C4-2B (cell line): Measurements from ENCODE around the gene TRDMT1.

Experiments used
- H3K27ac ChIP-seq: fragments of 450-650 bp; 2 replicates; pipeline ENCODE4 v1.5.1; 2017
- ZFX ChIP-seq: fragments of 450-650 bp; IDR thresholded peaks from 2 replicates; pipeline ENCODE4 v1.6.1; 2017
- TF ChIP-seq, protein P1 (sequence below): fragments of 450-650 bp; conservative IDR thresholded peaks from 2 replicates; pipeline ENCODE4 v1.5.1; 2017; ENCODE audit warnings: mild to moderate bottlenecking

TRDMT1 gene

DNA sequence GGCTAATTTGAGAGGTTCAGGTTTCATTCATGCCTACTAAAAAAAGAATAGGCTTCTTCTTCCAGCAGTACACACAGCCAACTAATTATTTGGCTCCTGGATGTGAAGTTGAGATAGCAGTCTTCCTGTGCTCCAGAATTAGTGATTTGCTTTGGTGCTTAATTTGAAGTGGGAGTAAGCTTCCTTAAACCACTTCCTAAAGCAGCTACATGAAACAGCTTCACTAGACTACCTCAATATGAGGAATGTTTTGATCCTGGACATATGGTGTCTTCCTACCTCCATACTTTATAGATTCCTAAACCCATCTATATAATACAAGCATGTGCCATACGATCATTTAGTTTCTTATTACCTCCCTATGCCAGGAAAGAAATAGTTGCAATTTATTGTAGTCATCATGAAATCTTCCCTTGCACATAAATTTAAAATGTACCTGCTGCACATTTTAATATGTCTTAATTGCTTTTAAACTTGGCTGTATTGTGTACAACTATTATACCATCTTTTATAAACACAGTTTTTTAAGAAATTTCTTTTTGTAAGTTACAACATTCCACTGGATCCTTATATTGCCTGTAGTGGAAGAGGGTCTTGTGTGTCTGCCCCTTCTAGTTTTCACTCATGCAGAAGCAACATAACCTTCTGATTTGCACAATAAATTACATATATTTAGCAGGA, 35.1 kb upstream of the TRDMT1 start:
- H3K27ac ChIP-seq = no peak overlapping the region
- TF ChIP-seq, protein P1, sequence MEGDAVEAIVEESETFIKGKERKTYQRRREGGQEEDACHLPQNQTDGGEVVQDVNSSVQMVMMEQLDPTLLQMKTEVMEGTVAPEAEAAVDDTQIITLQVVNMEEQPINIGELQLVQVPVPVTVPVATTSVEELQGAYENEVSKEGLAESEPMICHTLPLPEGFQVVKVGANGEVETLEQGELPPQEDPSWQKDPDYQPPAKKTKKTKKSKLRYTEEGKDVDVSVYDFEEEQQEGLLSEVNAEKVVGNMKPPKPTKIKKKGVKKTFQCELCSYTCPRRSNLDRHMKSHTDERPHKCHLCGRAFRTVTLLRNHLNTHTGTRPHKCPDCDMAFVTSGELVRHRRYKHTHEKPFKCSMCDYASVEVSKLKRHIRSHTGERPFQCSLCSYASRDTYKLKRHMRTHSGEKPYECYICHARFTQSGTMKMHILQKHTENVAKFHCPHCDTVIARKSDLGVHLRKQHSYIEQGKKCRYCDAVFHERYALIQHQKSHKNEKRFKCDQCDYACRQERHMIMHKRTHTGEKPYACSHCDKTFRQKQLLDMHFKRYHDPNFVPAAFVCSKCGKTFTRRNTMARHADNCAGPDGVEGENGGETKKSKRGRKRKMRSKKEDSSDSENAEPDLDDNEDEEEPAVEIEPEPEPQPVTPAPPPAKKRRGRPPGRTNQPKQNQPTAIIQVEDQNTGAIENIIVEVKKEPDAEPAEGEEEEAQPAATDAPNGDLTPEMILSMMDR = no peak
- TF ChIP-seq ZFX = no peak

DNA sequence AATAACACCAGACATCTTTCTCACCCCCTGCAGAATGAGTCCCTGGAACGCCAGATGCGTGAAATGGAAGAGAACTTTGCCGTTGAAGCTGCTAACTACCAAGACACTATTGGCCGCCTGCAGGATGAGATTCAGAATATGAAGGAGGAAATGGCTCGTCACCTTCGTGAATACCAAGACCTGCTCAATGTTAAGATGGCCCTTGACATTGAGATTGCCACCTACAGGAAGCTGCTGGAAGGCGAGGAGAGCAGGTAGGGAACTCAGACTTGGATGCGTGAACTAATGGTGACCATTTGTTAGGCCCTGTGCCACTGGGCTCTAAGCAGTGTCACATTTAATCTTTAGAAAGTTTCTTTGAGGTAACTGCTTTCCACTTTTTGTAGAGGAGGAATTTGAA, 33.7 kb upstream of the TRDMT1 start:
- H3K27ac ChIP-seq = no peak overlapping the region
- TF ChIP-seq ZFX = no peak
- TF ChIP-seq, protein P1 = peak; percentile 22; the same call in 1 of the 2 replicates

DNA sequence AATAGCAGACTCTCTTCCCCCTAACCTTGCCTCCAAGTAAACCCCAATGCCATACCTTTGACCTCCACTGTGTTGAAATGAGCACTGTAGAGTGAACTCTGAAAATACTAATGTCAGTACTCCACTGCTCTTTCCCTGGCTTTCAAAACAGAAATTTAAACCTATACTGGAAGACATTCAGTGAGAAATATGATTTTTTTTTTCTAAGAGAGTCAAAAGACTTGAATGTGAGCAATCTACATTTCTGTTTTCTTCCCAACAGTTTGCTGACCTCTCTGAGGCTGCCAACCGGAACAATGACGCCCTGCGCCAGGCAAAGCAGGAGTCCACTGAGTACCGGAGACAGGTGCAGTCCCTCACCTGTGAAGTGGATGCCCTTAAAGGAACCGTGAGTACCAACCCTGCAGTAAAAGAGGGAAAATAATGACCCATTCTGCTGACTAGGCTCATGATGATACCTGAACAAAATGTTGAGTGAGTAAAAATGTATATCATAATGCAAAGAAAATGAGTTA, 33.0 kb upstream of the TRDMT1 start:
- TF ChIP-seq ZFX = no peak
- TF ChIP-seq, protein P1 = no peak
- H3K27ac ChIP-seq = no peak overlapping the region

DNA sequence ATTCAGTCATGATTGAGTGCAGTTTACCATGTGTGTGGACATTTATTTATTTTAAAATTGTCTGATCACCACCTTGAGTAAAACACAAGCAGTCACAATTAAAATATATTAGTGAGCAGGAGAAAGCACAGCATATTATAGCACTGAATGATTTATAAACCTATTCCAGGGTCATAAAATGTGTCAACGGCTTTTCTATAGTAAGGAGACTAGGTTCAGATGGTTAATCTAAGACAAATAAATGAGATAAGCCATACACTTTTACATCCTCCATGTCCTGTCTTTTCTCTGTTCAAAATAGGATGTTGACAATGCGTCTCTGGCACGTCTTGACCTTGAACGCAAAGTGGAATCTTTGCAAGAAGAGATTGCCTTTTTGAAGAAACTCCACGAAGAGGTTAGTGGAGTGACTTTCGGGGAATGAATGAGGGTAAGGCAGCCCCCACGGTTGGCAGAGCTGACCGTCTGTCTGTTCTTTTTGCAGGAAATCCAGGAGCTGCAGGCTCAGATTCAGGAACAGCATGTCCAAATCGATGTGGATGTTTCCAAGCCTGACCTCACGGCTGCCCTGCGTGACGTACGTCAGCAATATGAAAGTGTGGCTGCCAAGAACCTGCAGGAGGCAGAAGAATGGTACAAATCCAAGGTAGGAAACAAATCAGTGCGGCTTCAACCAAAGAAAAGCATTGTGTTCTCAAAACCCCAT, 32.0 kb upstream of the TRDMT1 start:
- TF ChIP-seq, protein P1 = no peak
- no peak for TF ChIP-seq ZFX

DNA sequence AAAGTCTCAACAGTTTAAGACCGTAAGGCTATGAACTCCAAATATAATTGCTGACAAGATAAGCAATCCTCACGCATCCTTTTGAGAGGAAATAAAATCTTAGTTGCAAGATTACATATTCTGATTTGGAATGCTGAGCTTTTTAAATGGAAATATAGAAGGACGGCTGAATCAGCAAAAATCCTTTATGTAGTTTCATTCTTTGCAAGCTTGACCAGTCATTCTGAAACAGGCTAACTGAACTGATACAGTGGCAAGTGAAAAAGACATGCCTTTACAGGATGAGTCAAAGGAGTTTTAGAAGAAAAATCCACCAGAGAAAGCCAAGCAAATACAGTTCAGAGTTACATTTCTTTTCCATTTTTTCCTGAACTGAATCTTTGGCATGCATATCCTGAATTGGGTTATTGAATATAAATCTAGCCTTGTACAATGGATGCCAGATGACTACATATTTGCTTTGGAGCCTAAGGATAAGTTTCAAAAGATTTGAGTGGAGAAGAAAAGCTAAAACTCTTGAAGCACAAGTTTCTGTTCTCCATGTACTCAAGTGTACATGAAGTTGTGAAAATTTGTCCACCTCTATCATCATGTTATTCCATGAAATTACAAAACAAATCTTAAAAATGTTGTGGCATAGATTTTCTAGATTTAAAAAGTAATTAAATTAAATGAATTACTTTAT, 30.9 kb upstream of the TRDMT1 start:
- no peak overlapping the region for H3K27ac ChIP-seq
- TF ChIP-seq, protein P1 = no peak
- TF ChIP-seq ZFX = no peak

More for the DNA sequence above, 32.0 kb upstream of the TRDMT1 start:
- H3K27ac ChIP-seq = no peak overlapping the region

DNA sequence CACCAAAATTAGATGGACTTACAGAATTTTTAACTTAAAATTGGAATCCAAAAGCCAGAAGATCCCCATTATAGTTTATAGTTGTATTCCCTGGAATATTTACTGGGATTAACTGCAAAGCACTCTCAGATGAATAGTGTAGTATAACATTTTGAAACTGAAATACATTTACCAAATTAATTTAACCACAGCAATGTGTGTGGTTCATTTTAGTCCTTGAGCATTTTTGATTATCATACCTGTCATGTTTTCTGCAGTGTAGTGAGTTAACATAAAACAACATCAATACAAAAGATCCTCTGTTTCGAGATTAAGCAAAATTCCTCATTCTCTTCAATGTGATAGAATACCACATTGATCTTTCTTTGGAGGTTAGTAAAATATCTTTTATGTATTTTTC, 30.3 kb upstream of the TRDMT1 start:
- H3K27ac ChIP-seq = no peak overlapping the region
- TF ChIP-seq, protein P1 = no peak
- no peak for TF ChIP-seq ZFX
